KBM-7 (cell line): Measurements from ENCODE around the gene PLXDC2.

Source experiments
- DNase-seq: peaks from one replicate; pipeline ENCODE4 v3.0.0-alpha.2; 2015
- in situ Hi-C: fragments of 300-500 bp; cut with MboI; formaldehyde crosslinking; loops from 2 replicates; pipeline ENCODE4 v1.14.3; 2020; ENCODE audit warnings: low sequenced_read_pairs, low pct_unique_long_range_greater_than_20kb, mixed read lengths

The PLXDC2 gene

DNA sequence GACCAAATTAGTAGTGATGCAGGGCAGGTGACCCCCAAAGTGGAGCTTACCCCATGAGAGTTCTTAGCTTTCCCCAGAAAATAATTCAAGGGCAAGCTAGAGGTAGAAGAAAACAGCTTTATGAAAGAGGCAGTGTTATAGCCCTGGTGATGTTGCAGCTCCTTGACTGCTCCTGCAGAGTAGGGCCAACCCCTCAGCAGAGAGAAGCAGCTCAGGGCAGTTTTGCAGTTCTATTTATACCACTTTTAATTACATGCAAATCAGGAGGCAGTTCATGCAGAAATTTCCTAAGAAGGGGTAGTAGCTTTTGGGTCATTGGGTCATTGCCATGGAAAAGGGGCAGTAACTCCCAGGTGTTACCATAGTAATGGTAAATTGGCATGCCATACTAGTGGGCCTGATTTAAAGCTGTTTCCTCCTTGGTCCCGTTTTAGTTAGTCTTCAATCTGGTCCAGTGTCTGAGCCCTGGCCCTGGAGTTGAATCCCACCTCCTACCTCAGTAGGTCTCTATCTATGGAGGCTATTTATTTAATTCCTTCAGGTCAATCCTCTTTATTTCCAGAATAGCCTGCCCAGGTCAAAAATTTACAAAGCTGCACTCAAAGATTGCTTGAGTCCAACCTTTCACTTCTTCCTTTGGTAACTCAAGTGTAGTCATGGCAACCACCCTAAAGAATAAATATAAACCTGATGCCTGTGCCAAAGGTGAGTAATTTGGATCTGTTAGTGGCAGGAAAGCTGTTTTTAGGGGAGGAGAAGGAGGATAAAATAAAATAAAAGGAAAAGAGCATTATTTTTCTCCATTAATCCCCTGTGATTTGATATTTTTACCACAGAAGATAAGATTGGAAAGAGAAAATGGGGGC is 29.5 kb downstream of the PLXDC2 start:
- no peak for DNase-seq
- in situ Hi-C loops: no loop called here

DNA sequence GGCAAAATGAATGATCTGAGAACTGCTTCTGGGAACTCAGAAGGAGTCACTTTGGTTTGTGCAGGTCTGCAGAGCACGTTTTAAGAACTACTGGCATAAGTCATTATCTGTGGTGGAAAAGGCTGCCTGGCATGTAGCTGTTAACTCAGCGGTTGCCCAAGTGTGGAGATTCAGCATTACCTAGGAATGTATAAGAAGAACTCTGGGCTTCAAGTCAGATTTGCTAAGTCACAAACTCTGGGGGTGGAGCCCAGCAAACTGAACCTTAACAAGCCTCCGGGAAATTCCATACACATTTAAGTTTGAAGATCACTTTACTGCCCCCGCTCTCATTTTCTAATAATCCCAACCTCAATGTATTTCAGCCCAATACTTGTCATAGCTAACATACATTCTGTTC is 31.1 kb downstream of the PLXDC2 start:
- DNase-seq: no peak
- in situ Hi-C loops: no loop called here

DNA sequence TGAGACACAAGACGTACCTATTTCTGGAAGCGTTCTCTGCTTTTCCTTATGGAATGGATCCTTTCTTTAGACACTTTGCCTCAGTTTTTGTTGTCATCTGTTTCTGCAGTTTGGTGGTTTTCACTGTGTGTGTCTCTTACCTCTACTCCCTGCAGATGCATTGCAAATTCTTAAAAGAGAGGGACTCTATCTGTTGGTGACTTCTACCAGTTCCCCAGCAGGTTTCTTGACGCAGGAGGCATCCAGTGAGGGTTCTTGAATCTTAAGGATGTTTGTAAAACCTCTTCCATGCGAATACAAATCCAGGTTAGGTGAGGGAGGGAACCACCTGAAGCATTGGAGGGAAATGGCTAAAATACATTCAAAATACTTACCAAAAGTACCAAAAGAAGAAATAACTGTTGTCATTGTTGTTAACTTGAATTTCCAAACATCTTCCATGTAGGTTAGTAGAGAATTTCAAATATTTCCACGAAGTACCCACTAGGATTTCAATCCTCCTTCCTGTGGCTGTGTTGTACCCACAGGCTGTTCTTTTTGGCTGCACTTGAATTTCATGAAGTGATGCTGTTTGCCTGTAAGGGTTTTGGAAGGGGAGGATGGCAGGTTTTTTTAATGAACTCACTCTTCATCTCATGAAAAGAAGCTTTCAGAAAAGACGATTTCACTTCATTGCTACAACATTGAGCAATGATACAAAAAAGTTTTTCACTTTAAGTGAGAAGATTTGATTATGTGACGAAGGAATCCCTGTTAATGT is 32.2 kb downstream of the PLXDC2 start:
- in situ Hi-C loops: no loop called here
- no peak for DNase-seq

DNA sequence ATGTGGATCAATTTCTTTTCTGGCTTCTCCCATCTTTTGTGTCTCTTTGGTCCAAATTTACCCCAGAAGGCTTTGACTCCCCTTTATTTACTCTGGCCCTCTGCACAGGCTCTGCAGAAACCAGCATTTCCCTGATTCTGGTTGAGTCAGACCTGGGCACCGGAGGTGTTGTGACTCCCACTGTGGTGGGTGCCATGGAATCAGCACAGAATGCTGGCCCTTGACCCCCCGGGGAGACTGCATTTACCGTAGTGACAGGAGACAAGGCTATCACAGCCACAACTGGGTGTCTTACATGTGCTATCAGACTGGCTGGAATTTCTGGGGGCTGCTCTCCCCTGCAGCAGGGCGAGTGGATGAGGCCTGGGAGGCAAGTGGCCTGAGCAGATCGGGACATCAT is 37.6 kb downstream of the PLXDC2 start:
- no peak for DNase-seq
- in situ Hi-C loops: no loop called here

DNA sequence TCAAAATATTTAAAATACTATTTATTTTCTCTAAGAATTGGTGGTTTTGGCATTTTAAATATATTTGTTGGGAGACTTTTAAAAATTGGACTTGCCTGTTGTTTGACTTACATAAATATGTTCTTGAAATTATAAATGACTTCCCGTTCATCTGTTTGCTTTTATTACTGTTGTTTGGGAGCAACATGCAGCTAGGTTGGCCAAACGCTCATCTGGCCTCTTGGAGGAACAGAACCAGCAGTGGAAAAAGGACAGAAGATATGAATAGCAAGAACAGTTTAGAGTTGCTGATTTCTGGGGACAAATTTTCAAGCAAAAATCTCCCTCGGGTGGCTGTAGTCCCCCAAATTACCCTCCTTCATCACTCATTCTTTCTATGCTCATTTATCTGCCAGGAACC is 41.6 kb downstream of the PLXDC2 start:
- in situ Hi-C loops: no loop called here

DNA sequence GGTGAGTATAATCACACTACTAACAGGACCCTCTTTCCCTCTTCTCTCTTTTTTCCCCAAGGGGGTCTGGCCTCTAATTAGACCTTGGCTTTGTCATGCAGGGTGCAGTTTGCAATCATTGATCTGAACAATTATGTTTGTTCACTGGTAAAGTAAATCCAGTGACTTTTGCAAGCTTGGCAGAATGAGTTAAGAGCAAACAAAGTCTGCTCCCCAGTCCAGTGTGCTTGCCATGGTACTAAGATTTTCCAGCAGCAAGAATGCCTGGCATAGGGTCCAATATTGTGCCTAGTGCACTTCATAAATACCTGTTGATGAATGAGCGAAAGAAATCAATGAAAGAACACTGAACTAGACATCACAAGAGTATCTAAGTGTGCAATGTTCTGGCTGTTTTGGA is 43.9 kb downstream of the PLXDC2 start:
- in situ Hi-C loops: no loop called here

More for the DNA sequence above, 41.6 kb downstream of the PLXDC2 start:
- DNase-seq: no peak

DNA sequence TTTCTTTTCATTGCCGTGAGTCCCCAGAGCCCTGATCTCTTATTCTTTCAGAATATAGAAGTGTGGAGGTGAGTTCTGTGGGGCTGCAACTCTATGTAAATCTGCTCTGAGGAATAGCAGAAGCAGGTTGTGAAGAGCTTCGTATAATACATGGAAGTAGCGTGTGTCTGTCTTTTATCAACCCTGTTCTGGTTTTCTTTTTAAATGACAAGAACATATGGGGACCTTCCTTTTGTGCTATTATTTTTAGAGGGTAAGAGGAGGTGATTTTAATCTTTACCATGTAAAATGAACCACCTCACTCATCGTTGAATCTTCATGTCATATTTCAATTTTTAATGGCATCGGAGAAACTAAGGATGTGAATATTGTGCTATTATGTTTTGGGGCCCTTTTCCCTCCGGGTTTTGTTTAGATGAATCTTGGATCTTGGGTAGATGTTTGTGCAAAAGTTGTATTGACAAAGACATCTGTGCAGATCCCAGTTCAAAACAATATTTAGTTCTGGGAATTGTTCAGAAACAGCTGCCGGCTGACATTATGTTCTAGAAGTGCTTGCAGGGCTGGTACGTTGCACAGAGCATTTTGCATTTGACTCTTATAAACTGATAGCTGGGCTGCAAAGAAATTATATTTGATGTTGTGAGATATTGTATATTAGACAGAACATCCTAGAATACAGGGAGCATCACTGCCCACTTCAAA is 46.7 kb downstream of the PLXDC2 start:
- DNase-seq: no peak
- in situ Hi-C loops: no loop called here

More for the DNA sequence above, 43.9 kb downstream of the PLXDC2 start:
- no peak for DNase-seq

DNA sequence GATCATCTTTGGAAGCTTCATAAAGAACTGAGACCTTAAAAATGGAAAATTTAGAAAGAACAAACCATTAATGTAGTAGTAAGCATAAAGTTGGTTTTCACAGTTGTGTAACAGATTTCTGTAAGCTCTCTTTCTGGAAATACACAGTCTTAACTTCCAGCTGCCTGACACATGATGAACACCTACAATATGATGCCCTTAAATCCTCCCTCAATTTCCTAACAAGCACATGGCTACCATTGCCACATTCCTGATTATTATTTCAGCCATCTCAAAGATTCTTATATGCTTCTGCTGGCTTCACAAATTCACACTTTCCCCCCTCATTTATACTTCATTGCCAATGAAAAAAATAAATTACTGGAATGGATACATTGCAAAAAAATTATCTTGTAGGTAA is 49.4 kb downstream of the PLXDC2 start:
- in situ Hi-C loops: no loop called here
- no peak for DNase-seq

DNA sequence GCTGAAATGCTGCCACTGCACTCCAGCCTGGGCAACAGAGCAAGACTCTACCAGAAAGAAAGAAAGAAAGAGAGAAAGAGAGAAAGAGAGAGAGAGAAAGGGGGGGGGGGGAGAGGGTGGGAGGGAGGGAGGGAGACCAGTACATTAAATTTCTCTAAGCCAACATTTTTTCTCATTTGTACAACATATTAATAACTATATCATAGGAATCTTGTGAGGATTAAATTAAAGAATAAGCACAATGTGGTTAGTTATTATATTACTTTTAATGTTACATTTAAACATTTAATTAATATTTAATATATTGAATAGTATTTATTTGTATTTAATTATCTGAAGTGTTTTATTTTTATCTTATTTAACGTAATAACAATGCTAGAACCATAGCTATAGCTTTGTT is 53.1 kb downstream of the PLXDC2 start:
- in situ Hi-C loops: no loop called here
- DNase-seq: no peak

DNA sequence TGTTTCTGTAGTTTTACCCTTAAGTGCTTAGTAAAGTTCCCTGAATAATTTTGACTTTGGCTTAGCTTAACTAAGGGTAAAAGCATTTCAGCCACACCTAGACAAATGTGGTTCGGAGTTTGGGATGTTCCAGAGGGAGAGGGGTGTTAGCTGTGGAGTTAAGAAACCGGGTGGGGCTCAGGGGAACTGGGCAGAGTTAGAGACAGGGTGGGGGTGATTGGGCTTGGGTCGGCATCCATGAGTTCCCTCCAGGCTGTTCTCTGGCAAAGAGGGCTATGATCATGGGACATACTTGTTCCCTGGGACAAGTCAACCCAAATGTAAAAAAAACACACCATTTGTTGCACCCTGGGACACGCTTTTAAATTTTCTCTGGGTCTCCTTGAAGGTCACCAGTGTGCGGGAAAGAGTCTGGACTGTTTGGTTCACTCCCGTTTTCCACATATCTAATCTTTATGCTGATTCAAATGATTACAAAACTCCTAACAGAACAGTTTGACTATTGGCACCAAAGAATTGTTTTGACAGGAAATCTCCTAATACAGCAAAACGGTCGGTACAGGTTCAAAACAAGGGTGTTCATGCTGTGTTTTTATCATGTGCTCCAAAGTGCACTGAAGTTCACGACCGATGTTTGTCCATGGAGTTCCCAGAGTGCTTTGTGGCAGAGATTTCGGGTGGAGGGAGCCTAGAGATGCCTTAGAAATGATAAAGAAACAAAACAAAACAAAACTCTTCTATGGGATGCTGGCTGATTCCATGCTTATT is 56.5 kb downstream of the PLXDC2 start:
- in situ Hi-C loops: no loop called here
- no peak for DNase-seq

DNA sequence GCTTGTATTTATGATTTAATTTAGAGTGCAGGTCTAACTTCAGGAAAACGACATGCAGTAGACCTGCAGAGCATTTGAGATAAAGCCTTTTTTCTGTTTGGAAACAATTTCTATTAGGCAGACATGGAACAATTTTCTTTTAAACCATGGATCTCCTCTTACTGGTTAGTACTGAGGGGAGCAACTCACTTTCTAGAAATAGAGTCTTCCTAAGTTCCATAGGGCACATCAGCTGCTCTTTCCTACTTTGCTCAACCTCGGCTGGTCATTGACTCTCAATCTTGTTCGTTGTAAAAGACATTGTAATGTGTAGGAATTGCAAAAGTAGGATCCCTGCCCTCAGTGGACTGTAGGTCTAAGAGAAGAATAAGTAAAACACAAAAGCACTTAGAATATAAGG is 58.0 kb downstream of the PLXDC2 start:
- no peak for DNase-seq
- in situ Hi-C loops: no loop called here

DNA sequence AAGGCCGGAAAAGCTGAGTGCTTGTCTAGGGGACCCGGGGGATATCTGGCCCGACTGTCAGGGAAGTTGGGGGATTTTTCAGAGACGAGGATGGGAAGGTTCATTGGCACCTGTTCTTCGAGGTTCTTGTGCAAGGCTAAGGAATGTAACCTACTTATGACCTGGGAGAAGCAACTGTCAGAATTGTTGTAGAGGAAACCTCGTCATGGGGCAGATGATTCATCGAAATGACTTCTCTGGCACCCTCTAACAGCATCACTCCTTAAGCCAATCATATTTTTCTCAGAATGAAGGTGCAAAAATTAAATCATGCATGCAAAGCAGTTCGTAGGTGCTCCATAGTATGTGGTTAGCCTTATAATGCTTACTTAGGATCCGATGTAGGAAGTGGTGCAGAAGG is 58.6 kb downstream of the PLXDC2 start:
- no peak for DNase-seq
- in situ Hi-C loops: no loop called here

DNA sequence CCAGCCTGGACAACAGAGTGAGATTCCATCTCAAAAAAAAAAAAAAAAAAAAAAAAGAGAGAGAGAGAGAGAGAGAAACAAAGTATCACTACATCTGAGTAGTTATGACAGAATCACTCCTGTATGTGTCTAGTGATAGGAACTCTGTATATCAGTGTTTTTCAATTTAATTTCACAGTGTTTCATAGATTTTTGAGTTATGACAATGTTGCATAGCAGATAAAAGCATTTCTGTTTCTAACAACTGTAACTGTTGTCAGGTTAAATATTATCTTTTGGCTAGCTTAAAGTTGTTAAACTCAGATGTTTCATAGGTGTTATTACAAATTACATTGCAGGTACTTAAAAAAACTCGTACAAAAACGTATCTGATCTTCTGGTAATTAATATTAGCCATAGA is 60.3 kb downstream of the PLXDC2 start:
- DNase-seq: no peak
- in situ Hi-C loops: no loop called here

DNA sequence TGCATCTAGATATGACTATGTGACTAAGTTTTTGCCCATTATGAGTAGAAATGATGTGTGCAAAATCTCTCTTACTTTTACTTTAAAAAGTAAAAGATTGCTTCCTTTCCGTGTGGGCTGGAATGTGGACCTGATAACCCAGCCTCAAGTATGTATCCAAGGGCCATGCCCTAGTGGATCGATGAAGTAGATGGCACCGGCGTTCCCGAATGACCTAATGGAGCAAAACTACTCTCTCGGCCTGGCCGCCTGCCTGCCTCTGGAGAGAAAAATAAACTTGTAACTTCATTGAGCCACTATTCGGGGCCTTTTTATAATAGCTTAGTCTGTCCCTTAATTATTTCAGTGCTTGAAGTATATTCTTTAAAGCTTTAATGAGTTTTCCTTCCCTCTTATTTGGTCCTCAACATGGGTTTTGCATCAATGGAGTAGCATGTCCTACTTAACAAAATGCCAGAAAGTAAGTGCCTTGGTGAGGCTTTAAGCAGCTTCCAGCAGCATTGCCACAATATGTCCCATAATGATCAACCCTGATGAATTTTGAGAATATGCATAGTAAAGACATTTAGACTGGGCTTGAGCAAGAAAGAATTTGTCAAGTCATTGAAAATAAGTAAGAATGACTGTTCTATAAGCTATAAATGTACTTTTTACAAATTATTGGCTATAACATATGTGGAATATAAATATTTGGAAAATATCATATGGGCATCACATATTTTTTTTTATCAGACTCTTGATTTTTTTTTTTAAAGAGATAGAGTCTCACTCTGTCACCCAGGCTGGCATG is 61.4 kb downstream of the PLXDC2 start:
- DNase-seq: no peak
- in situ Hi-C loops: no loop called here

DNA sequence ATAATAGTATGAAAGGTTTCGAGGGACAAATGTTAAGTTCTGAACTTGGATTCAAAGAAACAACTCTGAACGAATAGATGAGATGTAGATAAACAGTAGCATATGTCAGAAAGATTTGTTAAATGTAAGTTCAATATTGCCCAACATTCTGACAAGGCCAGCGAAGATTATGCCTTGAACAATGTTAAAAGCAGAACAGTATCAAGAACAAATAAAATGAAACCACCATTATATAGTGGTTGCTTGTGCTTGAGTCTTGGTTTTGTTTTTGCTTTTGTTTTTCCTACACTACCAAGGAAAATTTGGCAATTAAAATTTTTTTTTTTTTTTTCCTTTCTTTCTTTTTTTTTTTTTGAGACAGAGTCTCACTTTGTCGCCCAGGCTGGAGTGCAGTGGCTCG is 66.4 kb downstream of the PLXDC2 start:
- in situ Hi-C loops: no loop called here
- DNase-seq: no peak

DNA sequence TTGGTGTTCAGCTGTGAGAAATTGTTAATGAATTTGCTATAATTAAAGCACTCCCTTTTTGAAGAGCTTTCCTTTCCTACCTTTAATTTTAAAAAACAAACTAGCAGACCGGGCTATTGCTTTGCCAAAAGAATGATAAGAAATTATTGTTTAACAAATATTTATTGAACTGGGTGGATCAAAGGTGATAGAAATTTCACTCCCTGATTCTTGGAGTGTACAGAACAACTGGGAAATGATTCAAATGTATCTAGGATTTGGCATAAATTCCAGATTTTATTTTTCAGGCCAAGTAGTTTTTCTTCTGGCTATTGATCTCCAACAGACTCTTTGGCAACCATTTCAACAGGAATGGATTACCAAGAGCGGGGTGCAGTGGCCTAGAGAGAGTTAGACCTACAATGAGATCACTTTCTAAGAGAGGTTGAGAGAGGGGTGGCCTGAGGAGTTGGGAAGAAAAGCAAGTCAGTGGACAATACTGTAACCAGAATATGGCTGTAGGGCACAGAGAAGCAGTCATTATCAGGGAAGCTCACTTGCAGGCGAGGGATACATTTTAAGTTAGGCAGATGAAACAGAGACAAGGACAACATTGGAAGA is 71.9 kb downstream of the PLXDC2 start:
- in situ Hi-C loops: no loop called here
- no peak for DNase-seq

DNA sequence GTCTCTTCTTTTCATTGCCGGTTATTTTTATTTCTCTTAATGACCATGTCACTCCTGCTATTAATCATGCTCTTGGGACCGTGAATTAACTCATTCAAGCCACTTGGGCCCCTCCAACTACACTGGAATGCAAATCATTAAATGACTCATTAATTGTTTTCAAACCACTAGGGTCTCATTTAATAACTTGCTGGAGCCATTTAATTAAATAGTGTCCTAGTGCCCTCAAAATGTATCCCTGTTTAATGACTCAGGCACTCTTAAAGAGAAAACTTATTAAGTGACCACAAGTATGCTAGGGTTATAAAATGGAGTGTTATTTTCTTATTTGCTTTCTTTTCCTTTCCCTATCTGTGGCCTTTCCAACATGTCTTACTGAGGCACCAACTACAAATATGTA is 73.0 kb downstream of the PLXDC2 start:
- no peak for DNase-seq
- in situ Hi-C loops: no loop called here

DNA sequence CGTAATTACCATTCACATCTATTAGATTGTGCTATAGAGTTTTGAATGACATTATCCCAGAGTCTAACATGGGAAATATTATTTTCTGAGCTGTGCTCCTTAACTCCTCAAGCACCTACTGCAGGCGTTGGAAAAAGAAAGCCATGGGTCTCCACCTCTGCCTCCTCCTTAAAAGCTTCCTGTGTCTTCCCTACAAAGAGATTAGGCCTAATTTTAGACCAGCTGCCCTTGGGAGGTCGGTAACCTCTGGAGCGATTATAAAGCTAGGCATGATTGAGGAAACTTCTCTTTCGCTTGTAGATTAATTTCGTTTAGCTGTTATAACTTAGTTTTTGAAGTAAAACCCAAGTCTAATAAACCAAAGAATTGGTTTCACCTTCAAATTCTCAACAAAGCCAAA is 75.2 kb downstream of the PLXDC2 start:
- no peak for DNase-seq
- in situ Hi-C loops: no loop called here
